ENCODE measurements around the gene PAK4. TPM values are rescaled to one million over a fixed set of nuclear protein-coding genes. Genes with fewer than 3 reads are reported as not detected.

The PAK4 gene
- total RNA-seq, 8 experiments from 2014 or later: 6.5 to 42.8 (median 11.9) TPM

Other genes starting within 250 kb of the PAK4 start
- gene RINL, start 247.5 kb upstream of the PAK4 start, total RNA-seq: 10 to 100 TPM in 1 of 8 experiments, 1 to 10 TPM in 7; 1.1 to 11.0 (median 3.3) TPM
- 10 to 100 TPM; 22.8 to 66.0 (median 38.1) TPM for gene SIRT2, start 226.2 kb upstream of the PAK4 start, total RNA-seq
- 10 to 100 TPM in 6 of 8 experiments, 1 to 10 TPM in 2; 7.1 to 26.0 (median 11.7) TPM for gene NFKBIB, start 225.8 kb upstream of the PAK4 start, total RNA-seq
- 1 to 10 TPM in 5 of 8 experiments, under 1 TPM in 3; 0.38 to 3.0 (median 1.5) TPM for gene CCER2, start 213.6 kb upstream of the PAK4 start, total RNA-seq
- gene SARS2, start 195.0 kb upstream of the PAK4 start, total RNA-seq: 10 to 100 TPM in 7 of 8 experiments, 1 to 10 TPM in 1; 8.4 to 53.6 (median 19.1) TPM
- 10 to 100 TPM; 19.6 to 91.4 (median 31.0) TPM for gene MRPS12, start 194.8 kb upstream of the PAK4 start, total RNA-seq
- gene FBXO17, start 150.0 kb upstream of the PAK4 start, total RNA-seq: 10 to 100 TPM in 3 of 8 experiments, 1 to 10 TPM in 5; 3.8 to 36.7 (median 7.7) TPM
- 1 to 10 TPM in 6 of 8 experiments, under 1 TPM in 2; 0.67 to 5.4 (median 3.3) TPM for gene FBXO27, start 93.2 kb upstream of the PAK4 start, total RNA-seq
- under 1 TPM in 5 of 8 experiments, not detected in 3; 0.07 to 0.42 (median 0.15) TPM for gene ACP7, start 41.4 kb upstream of the PAK4 start, total RNA-seq
- under 1 TPM in 6 of 8 experiments, not detected in 2; 0.13 to 0.94 (median 0.24) TPM for gene NCCRP1, start 71.2 kb downstream of the PAK4 start, total RNA-seq
- gene SYCN, start 78.5 kb downstream of the PAK4 start, total RNA-seq: not detected
- gene IFNL3, start 119.2 kb downstream of the PAK4 start, total RNA-seq: not detected
- gene IFNL4, start 123.1 kb downstream of the PAK4 start, total RNA-seq: under 1 TPM in 3 of 8 experiments, not detected in 5; 0.14 to 0.19 (median 0.17) TPM
- gene IFNL2, start 142.6 kb downstream of the PAK4 start, total RNA-seq: not detected
- gene IFNL1, start 170.6 kb downstream of the PAK4 start, total RNA-seq: not detected
- 1 to 10 TPM in 7 of 8 experiments, under 1 TPM in 1; 0.41 to 6.6 (median 2.9) TPM for gene LRFN1, start 195.1 kb downstream of the PAK4 start, total RNA-seq
- gene GMFG, start 210.3 kb downstream of the PAK4 start, total RNA-seq: 1 to 10 TPM in 3 of 8 experiments, under 1 TPM in 3, not detected in 2; 0.55 to 1.5 (median 1.1) TPM
- gene SAMD4B, start 216.6 kb downstream of the PAK4 start, total RNA-seq: 100 to 1,000 TPM in 2 of 8 experiments, 10 to 100 TPM in 6; 24.1 to 124 (median 64.9) TPM

Measured in motor neuron (in vitro differentiated cells).